WTC11 (cell line): ENCODE data around the gene IRAK1.

Experiments used
- AFF4 ChIP-seq: sonication (generic); formaldehyde crosslinking; IDR thresholded peaks from 2 replicates; pipeline ENCODE4 v1.8.1; 2023; ENCODE audit warnings: mild to moderate bottlenecking, missing genetic modification reagents, borderline replicate concordance
- CTCF ChIP-seq: fragments of 200-600 bp; IDR thresholded peaks from 2 replicates; pipeline ENCODE4 v1.8.0; 2022; ENCODE audit warnings: antibody characterized with exemption

GRCh38 chrX:154018518-154019060 lies 1.1 kb downstream of the IRAK1 start:
- TF ChIP-seq CTCF (no peak), AFF4 (CRISPR knock-in tag) (no peak)
